Kidney (tissue), 14 donors: ENCODE data around the gene SMIM24. TPM values are rescaled to one million over a fixed set of nuclear protein-coding genes. Genes with fewer than 3 reads are reported as not detected.

Experiments
- DNase-seq, 5 donors: peaks; one replicate each; pipeline ENCODE4 v3.0.0-alpha.2; 2013 to 2020
- FAIRE-seq: peaks from 2 replicates; lab custom pipeline; 2012; peaks lifted over from hg19 to GRCh38; lab: Jason Lieb, UNC
- H3K27ac ChIP-seq, 2 donors: one replicate each; pipeline ENCODE4 v1.7.0; 2013; ENCODE audit warnings: low read depth in 2 of 2, low read length in 2 of 2, inconsistent platforms in 1 of 2
- H3K27me3 ChIP-seq: one replicate; pipeline ENCODE4 v1.7.1; 2013; ENCODE audit warnings: low read length, inconsistent platforms; ENCODE audit not compliant: control insufficient read depth, insufficient read depth
- H3K36me3 ChIP-seq, 3 donors: one replicate each; pipeline versions ENCODE4 v1.7.0 to v1.7.1; 2013; ENCODE audit warnings: low read length in 3 of 3, control low read depth in 1 of 3, inconsistent platforms in 1 of 3; ENCODE audit not compliant: insufficient read depth in 3 of 3, control insufficient read depth in 2 of 3
- H3K4me1 ChIP-seq, 3 donors: one replicate each; pipeline versions ENCODE4 v1.7.0 to v1.7.1; 2013; ENCODE audit warnings: low read length in 3 of 3, inconsistent platforms in 1 of 3, low read depth in 1 of 3; ENCODE audit not compliant: control insufficient read depth in 2 of 3, insufficient read depth in 2 of 3
- H3K4me3 ChIP-seq, 3 donors: one replicate each; pipeline versions ENCODE4 v1.7.0 to v1.8.1; 2013; ENCODE audit warnings: low read length in 3 of 3, control low read depth in 1 of 3, inconsistent platforms in 1 of 3
- H3K9ac ChIP-seq, 3 donors: one replicate each; pipeline versions ENCODE4 v1.7.0 to v1.7.1; 2013; ENCODE audit warnings: low read length in 3 of 3, control low read depth in 1 of 3, inconsistent platforms in 1 of 3
- H3K9me3 ChIP-seq, 3 donors: one replicate each; pipeline versions ENCODE4 v1.7.0 to v1.7.1; 2013; ENCODE audit warnings: low read length in 3 of 3, control low read depth in 1 of 3, inconsistent platforms in 1 of 3; ENCODE audit not compliant: control insufficient read depth in 2 of 3, insufficient read depth in 1 of 3
- CTCF ChIP-seq: IDR thresholded peaks from 3 replicates; pipeline ENCODE4 v1.5.1; 2012; ENCODE audit warnings: mild to moderate bottlenecking, moderate library complexity, borderline replicate concordance; ENCODE audit not compliant: insufficient read depth; ENCODE audit errors: extremely low read depth
- intact Hi-C: fragments of 100-400 bp; cut with DNase I; formaldehyde crosslinking; loops from one replicate; pipeline ENCODE4 v1.11.1; 2022
- polyA plus RNA-seq: library from polyadenylated mRNA; stranded (reverse); fragments of 350-450 nt; fragmentation: Illumina TruSeq; extraction: RNeasy Lipid Tissue Mini Kit (QIAGEN cat#74804); gene quantifications from one replicate; pipeline ENCODE4 v1.2.3, GENCODE V29; 2014; ENCODE audit warnings: low read depth, low replicate concordance; ENCODE audit not compliant: insufficient read depth
- total RNA-seq: library from RNA; stranded (reverse); fragmentation: NEBNext Ultra II Directional; extraction: Animal tissue kit (Norgen Biotek cat#: 25700); gene quantifications from one replicate; pipeline ENCODE4 v1.2.1, GENCODE V29; 2021
- donor health status: control.
- donor health status: control.
- donor health status: control.
- donor health status: control.
- donor health status: control.
- donor health status: DM: yes; HTN: yes; CAD: no.
- donor health status: Normal renal cell carcinoma (clear cell type).

Gene SMIM24
- total and polyA plus RNA-seq, 2 donors from 2014 or later = 49.8 to 1,108 TPM

GRCh38 chr19:3492131-3492839 lies 12.0 kb upstream of the SMIM24 start:
- DNase-seq (no peak), FAIRE-seq (no peak)
- H3K4me1 ChIP-seq = peaks cover 0 to 2% (median 0%) of the 10 kb centered on the region in 3 donors
- no peak overlapping the region for H3K4me3 ChIP-seq
- H3K36me3 ChIP-seq = peaks cover 2 to 14% (median 7%) of the 10 kb centered on the region in 3 donors
- intact Hi-C loops = no loop called here
- no peak overlapping the region for H3K27ac ChIP-seq
- H3K9me3 ChIP-seq = no peaks in the 10 kb centered on the region
- TF ChIP-seq CTCF = no peak
- H3K9ac ChIP-seq = no peak overlapping the region
- no peaks in the 10 kb centered on the region for H3K27me3 ChIP-seq

GRCh38 chr19:3491396-3492119 lies 11.2 kb upstream of the SMIM24 start:
- no peak for TF ChIP-seq CTCF
- H3K9ac ChIP-seq = no peak overlapping the region
- DNase-seq (no peak), FAIRE-seq (no peak)
- no peaks in the 10 kb centered on the region for H3K27me3 ChIP-seq
- H3K4me3 ChIP-seq = no peak overlapping the region
- H3K27ac ChIP-seq = no peak overlapping the region
- intact Hi-C loops = no loop called here
- no peaks in the 10 kb centered on the region for H3K4me1 ChIP-seq
- no peaks in the 10 kb centered on the region for H3K9me3 ChIP-seq
- H3K36me3 ChIP-seq = peaks cover 2 to 14% (median 7%) of the 10 kb centered on the region in 3 donors

GRCh38 chr19:3483226-3483628 lies 2.9 kb upstream of the SMIM24 start, which contains the start of gene SMIM44:
Gene SMIM44 (minus strand): TSS chr19:3483441. CDS start chr19:3483403, 38 bp downstream.
- Histone ChIP-seq H3K36me3 (peaks cover 0 to under 1% (median 0%) of the 10 kb centered on the region in 3 donors), H3K4me1 (peaks cover 0 to 10% (median 0%) of the 10 kb centered on the region in 3 donors), H3K27ac (no peak within 1 kb of the TSS), H3K9me3 (no peaks in the 10 kb centered on the region), H3K9ac (peak within 1 kb of the TSS in 1 of 3 donors; percentile 51), H3K27me3 (no peaks in the 10 kb centered on the region), H3K4me3 (no peak within 1 kb of the TSS)
- FAIRE-seq = no peak
- no peak for TF ChIP-seq CTCF
- intact Hi-C loops = no loop called here
- no peak for DNase-seq
